ENCODE measurements around the gene OR2W3. TPM values are rescaled to one million over a fixed set of nuclear protein-coding genes. Genes with fewer than 3 reads are reported as not detected.

Gene OR2W3
- total and polyA plus RNA-seq, 2 of the 8 experiments (the other 6 are each of a cell fraction or from before 2014, with no cell fraction given), result 0.12 to 1.1 TPM

DNA sequence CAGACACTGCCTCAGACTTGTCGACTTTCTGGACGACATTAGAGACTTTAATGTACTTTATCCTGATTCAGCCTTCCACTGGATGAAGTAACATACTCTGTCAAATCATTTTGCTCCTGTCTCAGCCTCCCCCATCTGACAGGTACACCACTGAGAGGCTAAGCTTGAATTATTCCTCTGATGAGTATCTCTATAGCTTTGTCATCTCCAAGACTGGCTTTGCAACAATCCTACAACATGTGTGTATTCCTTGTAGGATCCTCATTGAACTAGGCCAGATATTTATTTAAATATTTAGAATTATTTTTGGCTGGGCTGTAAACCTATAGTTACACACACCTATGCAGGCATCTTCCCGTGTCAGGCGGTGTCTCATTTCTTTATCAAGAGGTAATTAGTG is 39.5 kb upstream of the OR2W3 start:
- no peak overlapping the region for H3K23ac ChIP-seq (ENCODE audit: insufficient read length)
- no peak overlapping the region for H2BK5ac ChIP-seq (ENCODE audit: low read depth, low read length)
- H3K27me3 ChIP-seq (replicated peaks in 1 of 4; ENCODE audit: control insufficient read depth in 3 of 4, extremely low read depth in 1 of 4, insufficient read depth in 3 of 4, low read length in 3 of 4), result no peaks in the 10 kb centered on the region
- no peak overlapping the region for H3K14ac ChIP-seq (ENCODE audit: insufficient read length)
- H3K9me3 ChIP-seq (ENCODE audit: insufficient read depth in 2 of 2, low read depth in 1 of 2, low read length in 1 of 2), result peaks cover 60 to 88% of the 10 kb centered on the region in 2 experiments
- no peak overlapping the region for H2BK20ac ChIP-seq (ENCODE audit: low read length)
- H2AK5ac ChIP-seq (ENCODE audit: low read depth, low read length), result no peak overlapping the region
- CTCF ChIA-PET (ENCODE audit: partially characterized antibody), result no interaction called here
- no peaks in the 10 kb centered on the region for H4K20me1 ChIP-seq (replicated peaks in 1 of 2; ENCODE audit: control insufficient read depth in 1 of 2, insufficient read depth in 2 of 2, low read length in 2 of 2)
- H3K4me3 ChIP-seq (ENCODE audit: extremely low read depth in 1 of 4, insufficient read depth in 2 of 4, low read depth in 3 of 4, low read length in 4 of 4), result no peak overlapping the region
- H3K79me1 ChIP-seq (ENCODE audit: low read depth, low read length), result no peaks in the 10 kb centered on the region
- no peaks in the 10 kb centered on the region for H3K79me2 ChIP-seq (ENCODE audit: control insufficient read depth in 1 of 2, insufficient read depth in 2 of 2, low read length in 2 of 2)
- no peaks in the 10 kb centered on the region for H3K23me2 ChIP-seq (ENCODE audit: low read depth, low read length)
- no peak overlapping the region for H2BK120ac ChIP-seq (replicated peaks; ENCODE audit: low read depth, low read length)
- no peak overlapping the region for H3K27ac ChIP-seq (ENCODE audit: low read depth, low read length)
- H2BK12ac ChIP-seq (ENCODE audit: low read depth, low read length), result no peak overlapping the region
- DNase-seq (ENCODE audit: low read depth in 1 of 2, low spot score in 2 of 2), result no peak
- no peak overlapping the region for H4K8ac ChIP-seq (ENCODE audit: extremely low read depth, insufficient read depth, low read length)
- no peak overlapping the region for H3K4ac ChIP-seq (replicated peaks; ENCODE audit: insufficient read length, low read depth, low read length)
- H3K4me1 ChIP-seq (replicated peaks in 1 of 4; ENCODE audit: control insufficient read depth in 3 of 4, insufficient read depth in 4 of 4, low read length in 3 of 4), result no peaks in the 10 kb centered on the region; a peak in 1 of 7 replicates
- H3K18ac ChIP-seq (ENCODE audit: extremely low read depth, low read length), result no peak overlapping the region
- H2AFZ ChIP-seq (ENCODE audit: low read length), result no peak overlapping the region
- H3K56ac ChIP-seq (replicated peaks; ENCODE audit: insufficient read length, low read depth, low read length), result no peak overlapping the region
- H4K5ac ChIP-seq (ENCODE audit: insufficient read length, low read depth, low read length), result no peak overlapping the region
- H4K91ac ChIP-seq (replicated peaks; ENCODE audit: insufficient read length, low read length), result no peak overlapping the region
- no peak overlapping the region for H2BK15ac ChIP-seq (ENCODE audit: low read length)
- no peak for FAIRE-seq
- POLR2A ChIA-PET (ENCODE audit: partially characterized antibody), result no interaction called here
- 74% methylated on average over 4 of the region's 4 CpGs; no CpG with 5 or more reads in 1 of the 2 experiments for WGBS, 2 experiments (ENCODE audit: extremely low coverage in 1 of 2, insufficient coverage in 1 of 2, insufficient read length in 1 of 2, insufficient replicate concordance in 2 of 2, low coverage in 1 of 2, low lambda C conversion rate in 2 of 2, missing lambda C conversion rate in 1 of 2)
- H3K9ac ChIP-seq (replicated peaks in 1 of 4; ENCODE audit: extremely low read depth in 1 of 4, low read depth in 3 of 4, low read length in 3 of 4), result no peak overlapping the region
- no peaks in the 10 kb centered on the region; a peak in 1 of 8 replicates for H3K36me3 ChIP-seq (ENCODE audit: control insufficient read depth in 2 of 4, insufficient read depth in 4 of 4, low read length in 3 of 4)
- no peak overlapping the region for H3K4me2 ChIP-seq (ENCODE audit: insufficient read depth in 1 of 2, low read depth in 2 of 2, low read length in 2 of 2)
- TF ChIP-seq EGR1 (IDR thresholded peaks at IDR 0.05; ENCODE audit: borderline replicate concordance, low read depth, low read length), result no peak
- no peak for TF ChIP-seq MAFK (IDR thresholded peaks at IDR 0.05; ENCODE audit: low read depth, low read length)
- TF ChIP-seq TAF1 (IDR thresholded peaks at IDR 0.05; ENCODE audit: low read depth, low read length), result no peak
- TF ChIP-seq TEAD4 (IDR thresholded peaks at IDR 0.05; ENCODE audit: low read depth, low read length), result no peak
- TF ChIP-seq, protein P1, sequence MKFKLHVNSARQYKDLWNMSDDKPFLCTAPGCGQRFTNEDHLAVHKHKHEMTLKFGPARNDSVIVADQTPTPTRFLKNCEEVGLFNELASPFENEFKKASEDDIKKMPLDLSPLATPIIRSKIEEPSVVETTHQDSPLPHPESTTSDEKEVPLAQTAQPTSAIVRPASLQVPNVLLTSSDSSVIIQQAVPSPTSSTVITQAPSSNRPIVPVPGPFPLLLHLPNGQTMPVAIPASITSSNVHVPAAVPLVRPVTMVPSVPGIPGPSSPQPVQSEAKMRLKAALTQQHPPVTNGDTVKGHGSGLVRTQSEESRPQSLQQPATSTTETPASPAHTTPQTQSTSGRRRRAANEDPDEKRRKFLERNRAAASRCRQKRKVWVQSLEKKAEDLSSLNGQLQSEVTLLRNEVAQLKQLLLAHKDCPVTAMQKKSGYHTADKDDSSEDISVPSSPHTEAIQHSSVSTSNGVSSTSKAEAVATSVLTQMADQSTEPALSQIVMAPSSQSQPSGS (IDR thresholded peaks at IDR 0.05; ENCODE audit: low read length), result no peak
- no peak for TF ChIP-seq SIX5 (IDR thresholded peaks at IDR 0.05; ENCODE audit: low read depth, low read length)
- TF ChIP-seq POLR2AphosphoS5 (IDR thresholded peaks at IDR 0.05; ENCODE audit: low read depth, low read length), result no peak
- TF ChIP-seq GTF2F1 (IDR thresholded peaks at IDR 0.05; ENCODE audit: borderline replicate concordance, low read depth, low read length), result no peak

Data from H1 (cell line).